WTC11 (cell line): ENCODE data around the gene GGNBP2. TPM values are rescaled to one million over a fixed set of nuclear protein-coding genes. Genes with fewer than 3 reads are reported as not detected.

ENCODE experiments used
- ATAC-seq: fragments of 200-7000 bp; cut with Tn5 transposase; 2 replicates; pipeline ENCODE4 v1.10.0; 2021; ENCODE audit warnings: mild to moderate bottlenecking, moderate library complexity
- CTCF ChIA-PET: fragments of 300-600 bp; sonication (Branson Sonifier 250); formaldehyde crosslinking; loops from one replicate; lab custom pipeline; 2021; ENCODE audit warnings: antibody characterized with exemption; lab: Charles Lee
- POLR2A ChIA-PET: fragments of 350-600 bp; sonication (Branson Sonifier 250); formaldehyde crosslinking; loops from one replicate; lab custom pipeline; 2021; ENCODE audit warnings: antibody characterized with exemption; lab: Charles Lee
- DNase-seq: peaks from one replicate; pipeline ENCODE4 v3.0.0; 2021; ENCODE audit warnings: low spot score
- H3K27ac Mint-ChIP-seq: 2 replicates; pipeline ENCODE4 v1.8.0; 2021; ENCODE audit warnings: mixed read lengths
- H3K27me3 Mint-ChIP-seq: 2 replicates; pipeline ENCODE4 v1.8.0; 2021; ENCODE audit warnings: low read depth, mild to moderate bottlenecking, moderate library complexity, mixed read lengths
- H3K36me3 Mint-ChIP-seq: 2 replicates; pipeline ENCODE4 v1.8.0; 2021; ENCODE audit warnings: mixed read lengths
- H3K4me1 Mint-ChIP-seq: 2 replicates; pipeline ENCODE4 v1.8.0; 2022; ENCODE audit warnings: mixed read lengths
- H3K4me3 Mint-ChIP-seq: 2 replicates; pipeline ENCODE4 v1.8.0; 2021; ENCODE audit warnings: mild to moderate bottlenecking, moderate library complexity, mixed read lengths
- H3K9me3 Mint-ChIP-seq: 2 replicates; pipeline ENCODE4 v1.8.0; 2021; ENCODE audit warnings: mixed read lengths
- ELF4 ChIP-seq: sonication (generic); formaldehyde crosslinking; IDR thresholded peaks from 2 replicates; pipeline ENCODE4 v1.8.1; 2022; ENCODE audit warnings: low read depth, mild to moderate bottlenecking, moderate library complexity, missing genetic modification reagents
- FOXP1 ChIP-seq: sonication (generic); formaldehyde crosslinking; IDR thresholded peaks from 2 replicates; pipeline ENCODE4 v1.8.0; 2022; ENCODE audit warnings: missing genetic modification reagents, mild to moderate bottlenecking, moderate library complexity, borderline replicate concordance
- GABPB1 ChIP-seq: sonication (generic); formaldehyde crosslinking; IDR thresholded peaks from 2 replicates; pipeline ENCODE4 v1.8.1; 2023; ENCODE audit warnings: mild to moderate bottlenecking, missing genetic modification reagents
- GTF2I ChIP-seq: fragments of 250-450 bp; sonication (Bioruptor Pico); conservative IDR thresholded peaks from 2 replicates; pipeline ENCODE4 v1.4.0; 2021; ENCODE audit warnings: mild to moderate bottlenecking
- MXD4 ChIP-seq: fragments of 250-450 bp; sonication (Bioruptor Pico); IDR thresholded peaks from 2 replicates; pipeline ENCODE4 v1.8.0; 2021; ENCODE audit warnings: mild to moderate bottlenecking, moderate library complexity, borderline replicate concordance
- NR3C1 ChIP-seq: sonication (generic); formaldehyde crosslinking; conservative IDR thresholded peaks from 2 replicates; pipeline ENCODE4 v1.8.1; 2023; ENCODE audit warnings: low read depth, mild to moderate bottlenecking, missing genetic modification reagents
- RELA ChIP-seq: sonication (generic); formaldehyde crosslinking; IDR thresholded peaks from 2 replicates; pipeline ENCODE4 v1.8.1; 2022; ENCODE audit warnings: missing genetic modification reagents, mild to moderate bottlenecking, borderline replicate concordance
- RORB ChIP-seq: fragments of 250-450 bp; sonication (Bioruptor Pico); IDR thresholded peaks from 2 replicates; pipeline ENCODE4 v1.9.0; 2021; ENCODE audit warnings: mild to moderate bottlenecking
- SOX15 ChIP-seq: fragments of 250-450 bp; sonication (Bioruptor Pico); IDR thresholded peaks from 2 replicates; pipeline ENCODE4 v1.9.0; 2021; ENCODE audit warnings: mild to moderate bottlenecking
- ZNF138 ChIP-seq: sonication (generic); formaldehyde crosslinking; conservative IDR thresholded peaks from 2 replicates; pipeline ENCODE4 v1.8.1; 2022; ENCODE audit warnings: mild to moderate bottlenecking, moderate library complexity, missing genetic modification reagents
- ZNF317 ChIP-seq: sonication (generic); formaldehyde crosslinking; IDR thresholded peaks from 2 replicates; pipeline ENCODE4 v1.8.1; 2023; ENCODE audit warnings: low read depth, mild to moderate bottlenecking, moderate library complexity, missing genetic modification reagents, borderline replicate concordance
- ZNF396 ChIP-seq: fragments of 250-450 bp; sonication (Bioruptor Pico); IDR thresholded peaks from 2 replicates; pipeline ENCODE4 v1.8.0; 2021; ENCODE audit warnings: mild to moderate bottlenecking, moderate library complexity, borderline replicate concordance
- ZNF416 ChIP-seq: fragments of 250-450 bp; sonication (Bioruptor Pico); IDR thresholded peaks from 2 replicates; pipeline ENCODE4 v1.9.0; 2021; ENCODE audit warnings: mild to moderate bottlenecking, inconsistent platforms
- total RNA-seq: library from RNA; stranded (reverse); gene quantifications from 3 replicates; pipeline ENCODE4 v1.2.3, GENCODE V29; 2021
- TF ChIP-seq, protein P1 (sequence below): sonication (generic); formaldehyde crosslinking; IDR thresholded peaks from 2 replicates; pipeline ENCODE4 v1.8.0; 2022; ENCODE audit warnings: missing genetic modification reagents
- TF ChIP-seq, protein P2 (sequence below): sonication (generic); formaldehyde crosslinking; IDR thresholded peaks from 2 replicates; pipeline ENCODE4 v1.8.1; 2023; ENCODE audit warnings: mild to moderate bottlenecking, missing genetic modification reagents, moderate library complexity
- TF ChIP-seq, protein P3 (sequence below): fragments of 250-450 bp; sonication (Bioruptor Pico); IDR thresholded peaks from 2 replicates; pipeline ENCODE4 v1.9.0; 2021; ENCODE audit warnings: moderate library complexity, mild to moderate bottlenecking, inconsistent platforms, borderline replicate concordance
- TF ChIP-seq, protein P4 (sequence below): sonication (generic); formaldehyde crosslinking; IDR thresholded peaks from 2 replicates; pipeline ENCODE4 v1.8.1; 2022; ENCODE audit warnings: missing genetic modification reagents, borderline replicate concordance
- TF ChIP-seq, protein P5 (sequence below): sonication (generic); formaldehyde crosslinking; IDR thresholded peaks from 2 replicates; pipeline ENCODE4 v1.8.0; 2023; ENCODE audit warnings: missing genetic modification reagents
- TF ChIP-seq, protein P6 (sequence below): fragments of 250-450 bp; sonication (Bioruptor Pico); IDR thresholded peaks from 2 replicates; pipeline ENCODE4 v2.1.2; 2022; ENCODE audit warnings: mild to moderate bottlenecking, moderate library complexity
- TF ChIP-seq, protein P7 (sequence below): sonication (generic); formaldehyde crosslinking; IDR thresholded peaks from 2 replicates; pipeline ENCODE4 v1.8.0; 2022; ENCODE audit warnings: mild to moderate bottlenecking, missing genetic modification reagents

The GGNBP2 gene
- total RNA-seq, 1 experiment from 2014 or later: 49.6 TPM

DNA sequence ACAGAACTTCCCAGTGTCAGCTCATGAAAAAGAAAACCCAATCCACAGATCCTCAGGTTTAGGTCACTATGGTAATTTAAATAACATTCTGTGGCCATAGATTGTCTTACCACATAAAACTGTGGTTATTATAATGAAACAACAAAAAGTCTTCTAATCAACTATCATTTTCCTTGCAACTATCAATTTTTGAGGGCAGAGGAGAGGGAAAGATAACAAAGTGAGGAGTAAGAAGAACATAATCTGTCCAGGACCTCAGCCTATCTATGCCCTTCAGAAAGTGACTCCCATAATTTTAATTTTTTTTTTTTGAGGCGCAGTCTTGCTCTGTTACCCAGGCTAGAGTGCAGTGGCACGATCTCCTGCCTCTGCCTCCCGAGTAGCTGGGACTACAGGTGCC is 4.0 kb upstream of the GGNBP2 start (continued):
- TF ChIP-seq, protein P1, sequence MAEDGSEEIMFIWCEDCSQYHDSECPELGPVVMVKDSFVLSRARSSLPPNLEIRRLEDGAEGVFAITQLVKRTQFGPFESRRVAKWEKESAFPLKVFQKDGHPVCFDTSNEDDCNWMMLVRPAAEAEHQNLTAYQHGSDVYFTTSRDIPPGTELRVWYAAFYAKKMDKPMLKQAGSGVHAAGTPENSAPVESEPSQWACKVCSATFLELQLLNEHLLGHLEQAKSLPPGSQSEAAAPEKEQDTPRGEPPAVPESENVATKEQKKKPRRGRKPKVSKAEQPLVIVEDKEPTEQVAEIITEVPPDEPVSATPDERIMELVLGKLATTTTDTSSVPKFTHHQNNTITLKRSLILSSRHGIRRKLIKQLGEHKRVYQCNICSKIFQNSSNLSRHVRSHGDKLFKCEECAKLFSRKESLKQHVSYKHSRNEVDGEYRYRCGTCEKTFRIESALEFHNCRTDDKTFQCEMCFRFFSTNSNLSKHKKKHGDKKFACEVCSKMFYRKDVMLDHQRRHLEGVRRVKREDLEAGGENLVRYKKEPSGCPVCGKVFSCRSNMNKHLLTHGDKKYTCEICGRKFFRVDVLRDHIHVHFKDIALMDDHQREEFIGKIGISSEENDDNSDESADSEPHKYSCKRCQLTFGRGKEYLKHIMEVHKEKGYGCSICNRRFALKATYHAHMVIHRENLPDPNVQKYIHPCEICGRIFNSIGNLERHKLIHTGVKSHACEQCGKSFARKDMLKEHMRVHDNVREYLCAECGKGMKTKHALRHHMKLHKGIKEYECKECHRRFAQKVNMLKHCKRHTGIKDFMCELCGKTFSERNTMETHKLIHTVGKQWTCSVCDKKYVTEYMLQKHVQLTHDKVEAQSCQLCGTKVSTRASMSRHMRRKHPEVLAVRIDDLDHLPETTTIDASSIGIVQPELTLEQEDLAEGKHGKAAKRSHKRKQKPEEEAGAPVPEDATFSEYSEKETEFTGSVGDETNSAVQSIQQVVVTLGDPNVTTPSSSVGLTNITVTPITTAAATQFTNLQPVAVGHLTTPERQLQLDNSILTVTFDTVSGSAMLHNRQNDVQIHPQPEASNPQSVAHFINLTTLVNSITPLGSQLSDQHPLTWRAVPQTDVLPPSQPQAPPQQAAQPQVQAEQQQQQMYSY: no peak
- TF ChIP-seq ZNF317 (no peak), ELF4 (CRISPR knock-in tag) (no peak), SOX15 (CRISPR knock-in tag) (no peak), NR3C1 (CRISPR knock-in tag) (no peak), GABPB1 (CRISPR knock-in tag) (no peak)
- TF ChIP-seq, protein P2, sequence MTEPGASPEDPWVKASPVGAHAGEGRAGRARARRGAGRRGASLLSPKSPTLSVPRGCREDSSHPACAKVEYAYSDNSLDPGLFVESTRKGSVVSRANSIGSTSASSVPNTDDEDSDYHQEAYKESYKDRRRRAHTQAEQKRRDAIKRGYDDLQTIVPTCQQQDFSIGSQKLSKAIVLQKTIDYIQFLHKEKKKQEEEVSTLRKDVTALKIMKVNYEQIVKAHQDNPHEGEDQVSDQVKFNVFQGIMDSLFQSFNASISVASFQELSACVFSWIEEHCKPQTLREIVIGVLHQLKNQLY: no peak
- TF ChIP-seq, protein P3, sequence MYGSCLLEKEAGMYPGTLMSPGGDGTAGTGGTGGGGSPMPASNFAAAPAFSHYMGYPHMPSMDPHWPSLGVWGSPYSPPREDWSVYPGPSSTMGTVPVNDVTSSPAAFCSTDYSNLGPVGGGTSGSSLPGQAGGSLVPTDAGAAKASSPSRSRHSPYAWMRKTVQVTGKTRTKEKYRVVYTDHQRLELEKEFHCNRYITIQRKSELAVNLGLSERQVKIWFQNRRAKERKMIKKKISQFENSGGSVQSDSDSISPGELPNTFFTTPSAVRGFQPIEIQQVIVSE (CRISPR knock-in tag): no peak
- TF ChIP-seq, all 79 proteins: peak for 0

DNA sequence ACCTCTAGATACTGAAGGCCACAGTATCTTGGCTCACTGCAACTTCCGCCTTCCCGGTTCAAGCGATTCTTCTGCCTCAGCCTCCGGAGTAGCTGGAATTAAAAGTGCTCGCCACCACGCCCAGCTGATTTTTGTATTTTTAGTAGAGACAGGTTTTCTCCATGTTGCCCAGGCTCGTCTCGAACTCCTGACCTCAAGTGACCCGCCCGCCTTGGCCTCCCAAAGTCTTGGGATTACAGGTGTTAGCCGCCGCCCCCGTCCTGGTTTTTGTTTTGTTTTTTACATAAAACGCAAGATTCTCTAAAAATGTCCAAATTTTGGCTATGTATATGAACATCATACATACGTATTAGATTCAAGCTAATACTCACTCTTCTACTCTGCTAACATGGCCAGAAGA is 2.0 kb upstream of the GGNBP2 start:
- CTCF ChIA-PET: interaction anchor here (0.8 kb wide), 1 partner anchor 60 kb away, joined by 3 read pairs; no protein-coding TSS in a partner anchor
- Mint-ChIP-seq H3K27me3 (no peaks in the 10 kb centered on the region), H3K4me1 (peaks cover 19% of the 10 kb centered on the region), H3K9me3 (no peaks in the 10 kb centered on the region)
- POLR2A ChIA-PET: interaction anchor here (0.7 kb wide), 1 partner anchor 59 kb away, joined by 3 read pairs; no protein-coding TSS in a partner anchor
- TF ChIP-seq ELF4 (CRISPR knock-in tag): no peak
- no peak for TF ChIP-seq ZNF396 (CRISPR knock-in tag)
- no peak for TF ChIP-seq FOXP1 (CRISPR knock-in tag)
- TF ChIP-seq, protein P4, sequence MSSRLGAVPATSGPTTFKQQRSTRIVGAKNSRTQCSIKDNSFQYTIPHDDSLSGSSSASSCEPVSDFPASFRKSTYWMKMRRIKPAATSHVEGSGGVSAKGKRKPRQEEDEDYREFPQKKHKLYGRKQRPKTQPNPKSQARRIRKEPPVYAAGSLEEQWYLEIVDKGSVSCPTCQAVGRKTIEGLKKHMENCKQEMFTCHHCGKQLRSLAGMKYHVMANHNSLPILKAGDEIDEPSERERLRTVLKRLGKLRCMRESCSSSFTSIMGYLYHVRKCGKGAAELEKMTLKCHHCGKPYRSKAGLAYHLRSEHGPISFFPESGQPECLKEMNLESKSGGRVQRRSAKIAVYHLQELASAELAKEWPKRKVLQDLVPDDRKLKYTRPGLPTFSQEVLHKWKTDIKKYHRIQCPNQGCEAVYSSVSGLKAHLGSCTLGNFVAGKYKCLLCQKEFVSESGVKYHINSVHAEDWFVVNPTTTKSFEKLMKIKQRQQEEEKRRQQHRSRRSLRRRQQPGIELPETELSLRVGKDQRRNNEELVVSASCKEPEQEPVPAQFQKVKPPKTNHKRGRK (CRISPR knock-in tag): no peak
- TF ChIP-seq RORB (CRISPR knock-in tag): no peak
- no peak for TF ChIP-seq GTF2I (CRISPR knock-in tag)
- TF ChIP-seq, protein P5, sequence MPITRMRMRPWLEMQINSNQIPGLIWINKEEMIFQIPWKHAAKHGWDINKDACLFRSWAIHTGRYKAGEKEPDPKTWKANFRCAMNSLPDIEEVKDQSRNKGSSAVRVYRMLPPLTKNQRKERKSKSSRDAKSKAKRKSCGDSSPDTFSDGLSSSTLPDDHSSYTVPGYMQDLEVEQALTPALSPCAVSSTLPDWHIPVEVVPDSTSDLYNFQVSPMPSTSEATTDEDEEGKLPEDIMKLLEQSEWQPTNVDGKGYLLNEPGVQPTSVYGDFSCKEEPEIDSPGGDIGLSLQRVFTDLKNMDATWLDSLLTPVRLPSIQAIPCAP (CRISPR knock-in tag): no peak
- no peak for TF ChIP-seq ZNF416 (CRISPR knock-in tag)
- no peak for TF ChIP-seq MXD4 (CRISPR knock-in tag)
- TF ChIP-seq, protein P6, sequence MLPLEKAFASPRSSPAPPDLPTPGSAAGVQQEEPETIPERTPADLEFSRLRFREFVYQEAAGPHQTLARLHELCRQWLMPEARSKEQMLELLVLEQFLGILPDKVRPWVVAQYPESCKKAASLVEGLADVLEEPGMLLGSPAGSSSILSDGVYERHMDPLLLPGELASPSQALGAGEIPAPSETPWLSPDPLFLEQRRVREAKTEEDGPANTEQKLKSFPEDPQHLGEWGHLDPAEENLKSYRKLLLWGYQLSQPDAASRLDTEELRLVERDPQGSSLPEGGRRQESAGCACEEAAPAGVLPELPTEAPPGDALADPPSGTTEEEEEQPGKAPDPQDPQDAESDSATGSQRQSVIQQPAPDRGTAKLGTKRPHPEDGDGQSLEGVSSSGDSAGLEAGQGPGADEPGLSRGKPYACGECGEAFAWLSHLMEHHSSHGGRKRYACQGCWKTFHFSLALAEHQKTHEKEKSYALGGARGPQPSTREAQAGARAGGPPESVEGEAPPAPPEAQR (CRISPR knock-in tag): no peak
- TF ChIP-seq ZNF138 (CRISPR knock-in tag): no peak
- no peak for TF ChIP-seq RELA (CRISPR knock-in tag)
- TF ChIP-seq NR3C1 (CRISPR knock-in tag): no peak
- TF ChIP-seq ZNF317: no peak
- TF ChIP-seq, protein P7, sequence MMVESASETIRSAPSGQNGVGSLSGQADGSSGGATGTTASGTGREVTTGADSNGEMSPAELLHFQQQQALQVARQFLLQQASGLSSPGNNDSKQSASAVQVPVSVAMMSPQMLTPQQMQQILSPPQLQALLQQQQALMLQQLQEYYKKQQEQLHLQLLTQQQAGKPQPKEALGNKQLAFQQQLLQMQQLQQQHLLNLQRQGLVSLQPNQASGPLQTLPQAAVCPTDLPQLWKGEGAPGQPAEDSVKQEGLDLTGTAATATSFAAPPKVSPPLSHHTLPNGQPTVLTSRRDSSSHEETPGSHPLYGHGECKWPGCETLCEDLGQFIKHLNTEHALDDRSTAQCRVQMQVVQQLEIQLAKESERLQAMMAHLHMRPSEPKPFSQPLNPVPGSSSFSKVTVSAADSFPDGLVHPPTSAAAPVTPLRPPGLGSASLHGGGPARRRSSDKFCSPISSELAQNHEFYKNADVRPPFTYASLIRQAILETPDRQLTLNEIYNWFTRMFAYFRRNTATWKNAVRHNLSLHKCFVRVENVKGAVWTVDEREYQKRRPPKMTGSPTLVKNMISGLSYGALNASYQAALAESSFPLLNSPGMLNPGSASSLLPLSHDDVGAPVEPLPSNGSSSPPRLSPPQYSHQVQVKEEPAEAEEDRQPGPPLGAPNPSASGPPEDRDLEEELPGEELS (CRISPR knock-in tag): no peak
- TF ChIP-seq, all 79 proteins: peak for 0
- DNase-seq: no peak
- no peak overlapping the region for H3K4me3 Mint-ChIP-seq
- no peak overlapping the region for H3K27ac Mint-ChIP-seq
- ATAC-seq: no peak
- H3K36me3 Mint-ChIP-seq: peaks cover 8% of the 10 kb centered on the region
